ENCODE results near the gene VTCN1.

The VTCN1 gene

DNA sequence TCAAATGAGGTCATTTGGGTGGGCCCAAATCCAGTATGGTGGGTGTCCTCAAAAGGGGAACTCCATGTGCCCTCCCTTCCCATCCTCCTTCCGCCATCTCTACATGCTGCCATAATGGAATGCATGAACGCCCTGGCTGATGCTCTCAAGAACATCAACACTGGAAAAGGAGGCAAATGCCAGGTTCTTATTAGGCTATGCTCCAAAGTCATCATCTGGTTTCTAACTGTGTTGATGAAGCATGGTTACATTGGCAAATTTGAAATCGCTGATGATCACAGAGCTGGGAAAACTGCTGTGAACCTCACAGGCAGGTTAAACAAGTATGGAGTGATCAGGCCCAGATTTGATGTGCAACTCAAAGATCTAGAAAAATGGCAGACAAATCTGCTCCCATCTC, 72.6 kb downstream of the VTCN1 start:
- no peaks in the 10 kb centered on the region for H3K9me3 ChIP-seq (ENCODE audit: control insufficient read depth, low read length)
- no peaks in the 10 kb centered on the region for H3K36me3 ChIP-seq (ENCODE audit: control insufficient read depth, insufficient read depth, low read length)
- no peaks in the 10 kb centered on the region for H3K27me3 ChIP-seq (ENCODE audit: control insufficient read depth, insufficient read depth, low read length)
- no peak overlapping the region for H3K4me3 ChIP-seq (ENCODE audit: low read depth, low read length)
- TF ChIP-seq, protein P1, sequence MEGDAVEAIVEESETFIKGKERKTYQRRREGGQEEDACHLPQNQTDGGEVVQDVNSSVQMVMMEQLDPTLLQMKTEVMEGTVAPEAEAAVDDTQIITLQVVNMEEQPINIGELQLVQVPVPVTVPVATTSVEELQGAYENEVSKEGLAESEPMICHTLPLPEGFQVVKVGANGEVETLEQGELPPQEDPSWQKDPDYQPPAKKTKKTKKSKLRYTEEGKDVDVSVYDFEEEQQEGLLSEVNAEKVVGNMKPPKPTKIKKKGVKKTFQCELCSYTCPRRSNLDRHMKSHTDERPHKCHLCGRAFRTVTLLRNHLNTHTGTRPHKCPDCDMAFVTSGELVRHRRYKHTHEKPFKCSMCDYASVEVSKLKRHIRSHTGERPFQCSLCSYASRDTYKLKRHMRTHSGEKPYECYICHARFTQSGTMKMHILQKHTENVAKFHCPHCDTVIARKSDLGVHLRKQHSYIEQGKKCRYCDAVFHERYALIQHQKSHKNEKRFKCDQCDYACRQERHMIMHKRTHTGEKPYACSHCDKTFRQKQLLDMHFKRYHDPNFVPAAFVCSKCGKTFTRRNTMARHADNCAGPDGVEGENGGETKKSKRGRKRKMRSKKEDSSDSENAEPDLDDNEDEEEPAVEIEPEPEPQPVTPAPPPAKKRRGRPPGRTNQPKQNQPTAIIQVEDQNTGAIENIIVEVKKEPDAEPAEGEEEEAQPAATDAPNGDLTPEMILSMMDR (IDR thresholded peaks at IDR 0.05) = no peak
- H3K9ac ChIP-seq = no peak overlapping the region
- H3K4me1 ChIP-seq = no peaks in the 10 kb centered on the region
- no peak overlapping the region for H2AFZ ChIP-seq
- H3K79me2 ChIP-seq = no peaks in the 10 kb centered on the region
- no peak overlapping the region for H3K4me2 ChIP-seq (ENCODE audit: low read length)
- no peak overlapping the region for H3K27ac ChIP-seq

DNA sequence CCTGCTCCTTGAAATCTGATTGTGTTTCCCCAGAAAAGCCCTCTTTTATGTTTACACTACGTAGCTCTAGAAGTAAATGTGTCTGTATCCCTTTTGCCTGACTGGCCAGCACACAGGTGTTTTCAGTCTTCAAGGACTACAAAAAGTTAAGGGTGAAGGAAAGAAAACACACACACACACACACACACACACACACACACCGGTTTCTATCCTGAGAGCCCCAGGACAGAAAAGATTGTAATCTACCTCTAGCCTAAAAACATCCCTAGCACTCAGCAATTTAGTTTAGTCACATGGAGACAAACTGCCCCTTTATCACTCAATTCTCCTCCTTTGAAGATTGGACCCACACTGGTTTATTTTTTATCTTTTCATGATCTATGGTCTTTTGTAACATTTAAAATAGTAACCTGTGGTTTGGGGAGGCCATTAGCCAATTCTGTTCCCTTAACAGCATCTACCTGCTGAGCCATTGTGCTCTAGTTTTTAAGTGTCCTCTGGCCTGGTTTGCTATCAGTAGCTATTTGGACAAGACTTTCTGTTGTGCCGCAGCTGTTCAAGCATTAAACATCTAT, 73.4 kb downstream of the VTCN1 start:
- Histone ChIP-seq H3K9ac (no peak overlapping the region), H3K27me3 (ENCODE audit: control insufficient read depth, insufficient read depth, low read length) (no peaks in the 10 kb centered on the region), H3K36me3 (ENCODE audit: control insufficient read depth, insufficient read depth, low read length) (no peaks in the 10 kb centered on the region), H2AFZ (no peak overlapping the region), H3K4me2 (ENCODE audit: low read length) (peak overlapping the region; percentile 53), H3K27ac (no peak overlapping the region), H3K79me2 (no peaks in the 10 kb centered on the region), H3K4me1 (no peaks in the 10 kb centered on the region), H3K9me3 (ENCODE audit: control insufficient read depth, low read length) (no peaks in the 10 kb centered on the region), H3K4me3 (ENCODE audit: low read depth, low read length) (no peak overlapping the region)
- TF ChIP-seq, protein P1 (IDR thresholded peaks at IDR 0.05) = no peak

DNA sequence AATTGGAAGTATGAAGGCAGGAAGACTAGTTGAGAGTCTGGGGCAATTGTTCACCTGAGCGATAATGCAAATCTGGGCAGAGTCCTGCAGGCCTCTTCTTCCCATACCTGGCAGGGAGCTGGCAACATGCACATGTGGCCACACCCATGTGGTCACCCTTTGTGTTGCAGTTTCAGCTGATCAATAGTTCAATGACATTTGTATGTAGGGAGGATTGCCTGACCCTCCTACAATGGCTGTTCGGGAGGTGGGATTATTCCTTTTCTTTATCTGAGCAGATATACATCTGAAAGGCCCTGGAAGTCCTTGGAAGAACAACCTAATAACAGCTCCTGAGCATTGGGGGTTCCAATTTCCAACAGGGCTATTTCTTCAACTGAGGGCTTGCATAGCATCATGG, 74.0 kb downstream of the VTCN1 start:
- Histone ChIP-seq H3K4me3 (ENCODE audit: low read depth, low read length) (no peak overlapping the region), H3K4me1 (no peaks in the 10 kb centered on the region), H3K79me2 (no peaks in the 10 kb centered on the region), H3K36me3 (ENCODE audit: control insufficient read depth, insufficient read depth, low read length) (no peaks in the 10 kb centered on the region), H2AFZ (no peak overlapping the region), H3K9ac (no peak overlapping the region), H3K4me2 (ENCODE audit: low read length) (peak overlapping the region; percentile 53), H3K27me3 (ENCODE audit: control insufficient read depth, insufficient read depth, low read length) (no peaks in the 10 kb centered on the region), H3K27ac (no peak overlapping the region), H3K9me3 (ENCODE audit: control insufficient read depth, low read length) (no peaks in the 10 kb centered on the region)
- TF ChIP-seq, protein P1 (IDR thresholded peaks at IDR 0.05) = no peak

DNA sequence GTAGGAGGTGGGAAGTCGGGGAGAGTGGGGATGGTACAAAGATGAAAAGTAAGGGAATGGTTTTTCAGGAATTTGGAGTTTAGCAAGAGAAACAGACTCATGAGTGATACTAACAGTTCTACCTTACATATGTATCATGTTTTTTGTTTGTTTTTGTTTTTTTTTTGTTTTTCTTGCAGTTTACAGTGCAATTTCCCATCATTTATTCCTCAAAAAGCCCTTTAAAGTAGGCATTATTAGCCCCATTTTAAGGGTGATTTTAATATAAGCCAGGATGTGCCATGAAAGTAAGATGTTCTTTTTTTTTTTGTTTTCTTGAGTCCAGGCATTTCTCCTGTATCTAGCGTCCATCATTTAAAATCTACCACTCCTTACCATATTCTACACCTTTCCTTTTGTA, 75.4 kb downstream of the VTCN1 start:
- no peaks in the 10 kb centered on the region for H3K79me2 ChIP-seq
- no peak overlapping the region for H2AFZ ChIP-seq
- TF ChIP-seq, protein P1 (IDR thresholded peaks at IDR 0.05) = no peak
- H3K4me3 ChIP-seq (ENCODE audit: low read depth, low read length) = no peak overlapping the region
- H3K27me3 ChIP-seq (ENCODE audit: control insufficient read depth, insufficient read depth, low read length) = no peaks in the 10 kb centered on the region
- no peak overlapping the region for H3K9ac ChIP-seq
- no peaks in the 10 kb centered on the region for H3K36me3 ChIP-seq (ENCODE audit: control insufficient read depth, insufficient read depth, low read length)
- H3K4me2 ChIP-seq (ENCODE audit: low read length) = no peak overlapping the region
- no peak overlapping the region for H3K27ac ChIP-seq
- no peaks in the 10 kb centered on the region for H3K4me1 ChIP-seq
- no peaks in the 10 kb centered on the region for H3K9me3 ChIP-seq (ENCODE audit: control insufficient read depth, low read length)

DNA sequence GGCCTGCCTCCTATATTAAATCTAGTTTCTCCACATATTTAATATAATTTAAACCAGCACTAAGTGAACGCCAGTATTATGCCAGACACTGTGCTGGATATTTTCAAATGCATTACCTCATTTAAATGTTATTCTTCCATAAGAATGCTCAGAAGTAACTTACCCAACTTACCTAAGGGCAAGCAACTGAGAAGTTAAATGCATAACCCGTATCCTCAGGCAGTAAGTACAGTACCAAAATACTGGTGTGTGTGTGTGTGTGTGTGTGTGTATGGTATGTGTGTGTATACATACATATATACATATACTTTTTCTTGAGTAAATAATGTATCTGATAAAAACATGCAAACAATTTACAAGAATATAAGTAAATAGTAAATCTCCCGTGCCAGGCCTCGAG, 80.2 kb downstream of the VTCN1 start:
- Histone ChIP-seq H3K9me3 (ENCODE audit: control insufficient read depth, low read length) (no peaks in the 10 kb centered on the region), H3K4me1 (no peaks in the 10 kb centered on the region), H3K9ac (no peak overlapping the region), H3K79me2 (no peaks in the 10 kb centered on the region), H3K36me3 (ENCODE audit: control insufficient read depth, insufficient read depth, low read length) (no peaks in the 10 kb centered on the region), H2AFZ (no peak overlapping the region), H3K4me2 (ENCODE audit: low read length) (no peak overlapping the region), H3K27me3 (ENCODE audit: control insufficient read depth, insufficient read depth, low read length) (no peaks in the 10 kb centered on the region), H3K27ac (no peak overlapping the region), H3K4me3 (ENCODE audit: low read depth, low read length) (no peak overlapping the region)
- TF ChIP-seq, protein P1 (IDR thresholded peaks at IDR 0.05) = no peak
